Activated CD4-positive, alpha-beta T cell treated with anti-CD3 and anti-CD28 coated beads, Interleukin-2, amount 50 U/mL, for 1 hour (primary cell): ENCODE data around the gene MIER1.
"Not testable (repeated sequence)": the region's sequence is repeated elsewhere in the genome, so short reads cannot be mapped to it uniquely, and the experiment has no call there.

Experiments
- DNase-seq: peaks from one replicate; pipeline ENCODE4 v3.0.0-alpha.2; 2020

Gene MIER1

GRCh38 chr1:66940981-66941380 is 16.2 kb downstream of the MIER1 start:
- no peak for DNase-seq

GRCh38 chr1:66943361-66943969 is 18.7 kb downstream of the MIER1 start:
- no peak for DNase-seq

GRCh38 chr1:66944330-66945274 is 19.8 kb downstream of the MIER1 start:
- no peak for DNase-seq

GRCh38 chr1:66945316-66945715 is 20.5 kb downstream of the MIER1 start:
- no peak for DNase-seq

- no peak for DNase-seq
These were observed 22.5 kb downstream of the MIER1 start for GRCh38 chr1:66947267-66947666.

- no peak for DNase-seq
These were observed 26.7 kb downstream of the MIER1 start for GRCh38 chr1:66951513-66951912.

- no peak for DNase-seq
These were observed 29.4 kb downstream of the MIER1 start for GRCh38 chr1:66954208-66954607.

GRCh38 chr1:66957938-66958337 is 33.1 kb downstream of the MIER1 start:
- no peak for DNase-seq

GRCh38 chr1:66966188-66966873 is 41.5 kb downstream of the MIER1 start:
- not testable (repeated sequence) for DNase-seq

GRCh38 chr1:66968574-66968973 is 43.8 kb downstream of the MIER1 start:
- no peak for DNase-seq

GRCh38 chr1:66978201-66978600 is 53.4 kb downstream of the MIER1 start:
- no peak for DNase-seq

GRCh38 chr1:66979621-66980020 is 54.8 kb downstream of the MIER1 start:
- DNase-seq: not testable (repeated sequence)

- no peak for DNase-seq
These were observed 56.1 kb downstream of the MIER1 start for GRCh38 chr1:66980745-66981367.

GRCh38 chr1:66981679-66982078 is 56.9 kb downstream of the MIER1 start:
- DNase-seq: peak; percentile 34

GRCh38 chr1:66982561-66983260 is 57.9 kb downstream of the MIER1 start:
- no peak for DNase-seq

- DNase-seq: no peak
These were observed 59.7 kb downstream of the MIER1 start for GRCh38 chr1:66984491-66984890.

GRCh38 chr1:66985835-66986234 is 61.0 kb downstream of the MIER1 start:
- no peak for DNase-seq

GRCh38 chr1:66993076-66993475 is 68.3 kb downstream of the MIER1 start:
- DNase-seq: no peak

GRCh38 chr1:66996018-66996682 is 71.4 kb downstream of the MIER1 start:
- peak; percentile 61 for DNase-seq

- no peak for DNase-seq
These were observed 74.2 kb downstream of the MIER1 start for GRCh38 chr1:66998972-66999371.

GRCh38 chr1:66999640-67000400 is 75.0 kb downstream of the MIER1 start:
- DNase-seq: no peak
